Fibroblast of lung (primary cell): ENCODE results near the gene DAPK1.

Source experiments
- CTCF ChIP-seq, 2 donors: IDR thresholded peaks in 1 of 2; conservative IDR thresholded peaks in 1 of 2; 1 replicate in 1 of 2; 2 replicates in 1 of 2; pipeline ENCODE4 v1.5.1; 2011 to 2012; ENCODE audit warnings: low read length in 2 of 2, control low read depth in 1 of 2, inconsistent platforms in 1 of 2, low read depth in 1 of 2, mild to moderate bottlenecking in 1 of 2
- EZH2 ChIP-seq: IDR thresholded peaks from 2 replicates; pipeline ENCODE4 v1.5.1; 2012; ENCODE audit warnings: low read length, control low read depth, mild to moderate bottlenecking; ENCODE audit errors: missing control alignments

DNA sequence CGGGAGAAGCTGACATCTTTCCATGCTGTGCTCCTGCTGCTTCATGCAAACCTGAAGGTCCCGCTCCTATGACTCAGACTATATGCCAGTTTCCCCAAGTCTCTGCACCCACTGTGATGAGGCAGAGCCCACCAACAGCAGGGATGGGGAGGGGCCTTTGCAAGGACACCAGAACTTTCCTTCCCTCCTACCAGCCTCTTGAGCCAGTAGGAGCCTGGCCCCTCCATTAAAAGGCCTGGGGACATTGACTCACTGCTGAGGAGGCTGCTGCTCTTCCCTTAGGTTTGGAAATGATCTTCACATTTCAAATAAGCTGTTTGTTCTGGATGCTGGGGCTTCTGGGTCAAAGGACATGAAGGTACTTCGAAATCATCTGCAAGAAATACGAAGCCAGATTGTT is 202.2 kb downstream of the DAPK1 start:
- TF ChIP-seq EZH2 (no peak), CTCF (conservative IDR thresholded peaks at IDR 0.05 in 1 of 2, IDR thresholded peaks at IDR 0.05 in 1 of 2; ENCODE audit: low read depth in 1 of 2, low read length in 2 of 2) (no peak)
